ENCODE results near the gene SLC25A36. TPM values are rescaled to one million over a fixed set of nuclear protein-coding genes. Genes with fewer than 3 reads are reported as not detected.
A peak's percentile ranks its signal among the peaks of the same experiment; 100 is the strongest.
"Not testable (repeated sequence)": the region's sequence is repeated elsewhere in the genome, so short reads cannot be mapped to it uniquely, and the experiment has no call there.

Gene SLC25A36
- total RNA-seq, 1 donor from 2014 or later, result 203 TPM

GRCh38 chr3:140948460-140949249 is 7.0 kb downstream of the SLC25A36 start:
- Histone ChIP-seq H3F3A (ENCODE audit: low read depth) (peaks cover 34% of the 10 kb centered on the region), H3K79me2 (ENCODE audit: low read depth) (peaks cover 100% of the 10 kb centered on the region), H3K27ac (peak overlapping the region; percentile 9), H3K27me3 (no peaks in the 10 kb centered on the region), H4K20me1 (ENCODE audit: low read depth) (peaks cover 100% of the 10 kb centered on the region), H3K4me3 (no peak overlapping the region), H3K4me1 (peaks cover 39% of the 10 kb centered on the region), H3K36me3 (no peaks in the 10 kb centered on the region), H3K9me3 (ENCODE audit: low read depth) (no peaks in the 10 kb centered on the region), H3K4me2 (no peak overlapping the region), H2AFZ (replicated peaks) (no peak overlapping the region), H3K9ac (no peak overlapping the region)
- Mint-ChIP-seq H3K4me3 (no peak overlapping the region), H3K4me1 (peaks cover 30% of the 10 kb centered on the region), H3K27ac (no peak overlapping the region), H3K36me3 (peaks cover 16% of the 10 kb centered on the region), H3K9me3 (no peaks in the 10 kb centered on the region), H3K27me3 (ENCODE audit: insufficient read depth, low read depth) (no peaks in the 10 kb centered on the region)
- DNase-seq (ENCODE audit: low spot score), result no peak
- no peak for TF ChIP-seq EZH2phosphoT487 (IDR thresholded peaks at IDR 0.05)
- TF ChIP-seq, protein P1, sequence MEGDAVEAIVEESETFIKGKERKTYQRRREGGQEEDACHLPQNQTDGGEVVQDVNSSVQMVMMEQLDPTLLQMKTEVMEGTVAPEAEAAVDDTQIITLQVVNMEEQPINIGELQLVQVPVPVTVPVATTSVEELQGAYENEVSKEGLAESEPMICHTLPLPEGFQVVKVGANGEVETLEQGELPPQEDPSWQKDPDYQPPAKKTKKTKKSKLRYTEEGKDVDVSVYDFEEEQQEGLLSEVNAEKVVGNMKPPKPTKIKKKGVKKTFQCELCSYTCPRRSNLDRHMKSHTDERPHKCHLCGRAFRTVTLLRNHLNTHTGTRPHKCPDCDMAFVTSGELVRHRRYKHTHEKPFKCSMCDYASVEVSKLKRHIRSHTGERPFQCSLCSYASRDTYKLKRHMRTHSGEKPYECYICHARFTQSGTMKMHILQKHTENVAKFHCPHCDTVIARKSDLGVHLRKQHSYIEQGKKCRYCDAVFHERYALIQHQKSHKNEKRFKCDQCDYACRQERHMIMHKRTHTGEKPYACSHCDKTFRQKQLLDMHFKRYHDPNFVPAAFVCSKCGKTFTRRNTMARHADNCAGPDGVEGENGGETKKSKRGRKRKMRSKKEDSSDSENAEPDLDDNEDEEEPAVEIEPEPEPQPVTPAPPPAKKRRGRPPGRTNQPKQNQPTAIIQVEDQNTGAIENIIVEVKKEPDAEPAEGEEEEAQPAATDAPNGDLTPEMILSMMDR (IDR thresholded peaks at IDR 0.05), result no peak
- no peak for TF ChIP-seq EZH2 (IDR thresholded peaks at IDR 0.05)

DNA sequence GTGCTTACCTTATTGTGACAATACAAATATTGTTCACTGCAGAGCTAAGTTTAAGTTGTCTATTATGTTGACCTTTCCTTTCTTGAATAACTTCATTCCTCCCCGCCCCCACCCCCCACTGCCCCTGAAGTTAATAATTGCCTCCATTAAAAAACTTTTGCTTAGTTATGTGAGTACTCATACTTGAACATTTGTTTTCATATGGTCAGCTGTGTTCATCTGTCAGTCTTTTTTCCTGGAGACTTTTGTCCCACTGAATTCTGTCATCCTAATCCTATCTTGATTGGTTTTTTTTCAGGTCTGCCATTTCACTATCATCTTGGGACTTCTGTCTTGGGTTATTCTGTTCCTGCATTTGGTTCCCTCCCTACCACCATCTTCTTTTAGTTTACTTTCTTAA is 8.5 kb downstream of the SLC25A36 start:
- Mint-ChIP-seq H3K4me1 (peaks cover 21% of the 10 kb centered on the region), H3K4me3 (no peak overlapping the region), H3K27me3 (ENCODE audit: insufficient read depth, low read depth) (no peaks in the 10 kb centered on the region), H3K27ac (no peak overlapping the region), H3K36me3 (peaks cover 14% of the 10 kb centered on the region), H3K9me3 (no peaks in the 10 kb centered on the region)
- H3K27ac ChIP-seq, result peak overlapping the region; percentile 89
- H3K4me2 ChIP-seq, result peak overlapping the region; percentile 62
- no peak overlapping the region for H2AFZ ChIP-seq (replicated peaks)
- no peaks in the 10 kb centered on the region for H3K27me3 ChIP-seq
- DNase-seq (ENCODE audit: low spot score), result no peak
- H3K9me3 ChIP-seq (ENCODE audit: low read depth), result no peaks in the 10 kb centered on the region
- H4K20me1 ChIP-seq (ENCODE audit: low read depth), result peaks cover 100% of the 10 kb centered on the region
- TF ChIP-seq, protein P1 (IDR thresholded peaks at IDR 0.05), result no peak
- TF ChIP-seq EZH2 (IDR thresholded peaks at IDR 0.05) (no peak), EZH2phosphoT487 (IDR thresholded peaks at IDR 0.05) (no peak)
- peaks cover 100% of the 10 kb centered on the region for H3K79me2 ChIP-seq (ENCODE audit: low read depth)
- H3K4me3 ChIP-seq, result no peak overlapping the region
- H3F3A ChIP-seq (ENCODE audit: low read depth), result peaks cover 34% of the 10 kb centered on the region
- no peak overlapping the region for H3K9ac ChIP-seq
- H3K4me1 ChIP-seq, result peaks cover 35% of the 10 kb centered on the region
- H3K36me3 ChIP-seq, result no peaks in the 10 kb centered on the region

GRCh38 chr3:140950863-140951262 is 9.2 kb downstream of the SLC25A36 start:
- Histone ChIP-seq H3K4me2 (peak overlapping the region; percentile 62), H3K36me3 (no peaks in the 10 kb centered on the region)

GRCh38 chr3:140951750-140952149 is 10.1 kb downstream of the SLC25A36 start:
- H3K36me3 Mint-ChIP-seq; H3K4me3 ChIP-seq; H3K27ac Mint-ChIP-seq; H3K27me3 Mint-ChIP-seq (ENCODE audit: insufficient read depth, low read depth); H3K9me3 Mint-ChIP-seq; H3K36me3 ChIP-seq; H3K4me3 Mint-ChIP-seq; H3K4me2 ChIP-seq; H2AFZ ChIP-seq (replicated peaks); H3K9me3 ChIP-seq (ENCODE audit: low read depth); H3K27me3 ChIP-seq; DNase-seq (ENCODE audit: low spot score); H3K27ac ChIP-seq; H3K9ac ChIP-seq: not testable (repeated sequence)
- peaks cover 19% of the 10 kb centered on the region for H3K4me1 Mint-ChIP-seq
- Histone ChIP-seq H4K20me1 (ENCODE audit: low read depth) (peaks cover 100% of the 10 kb centered on the region), H3F3A (ENCODE audit: low read depth) (peaks cover 34% of the 10 kb centered on the region), H3K79me2 (ENCODE audit: low read depth) (peaks cover 100% of the 10 kb centered on the region), H3K4me1 (peaks cover 35% of the 10 kb centered on the region)

More at GRCh38 chr3:140950863-140951262, 9.2 kb downstream of the SLC25A36 start:
- DNase-seq (ENCODE audit: low spot score), result peak; percentile 34
- H3K27me3 Mint-ChIP-seq (ENCODE audit: insufficient read depth, low read depth), result no peaks in the 10 kb centered on the region
- H2AFZ ChIP-seq (replicated peaks), result no peak overlapping the region
- peaks cover 100% of the 10 kb centered on the region for H4K20me1 ChIP-seq (ENCODE audit: low read depth)
- TF ChIP-seq, protein P1 (IDR thresholded peaks at IDR 0.05), result no peak
- TF ChIP-seq EZH2 (IDR thresholded peaks at IDR 0.05), result no peak
- no peak for TF ChIP-seq EZH2phosphoT487 (IDR thresholded peaks at IDR 0.05)
- peak overlapping the region; percentile 89 for H3K27ac ChIP-seq
- H3K9ac ChIP-seq, result no peak overlapping the region
- peaks cover 13% of the 10 kb centered on the region for H3K36me3 Mint-ChIP-seq
- peaks cover 35% of the 10 kb centered on the region for H3K4me1 ChIP-seq
- H3F3A ChIP-seq (ENCODE audit: low read depth), result peaks cover 34% of the 10 kb centered on the region
- H3K9me3 ChIP-seq (ENCODE audit: low read depth), result no peaks in the 10 kb centered on the region
- H3K4me3 Mint-ChIP-seq, result no peak overlapping the region
- no peaks in the 10 kb centered on the region for H3K27me3 ChIP-seq
- H3K4me3 ChIP-seq, result no peak overlapping the region
- no peaks in the 10 kb centered on the region for H3K9me3 Mint-ChIP-seq
- peaks cover 19% of the 10 kb centered on the region for H3K4me1 Mint-ChIP-seq
- peak overlapping the region; percentile 23 for H3K27ac Mint-ChIP-seq
- peaks cover 100% of the 10 kb centered on the region for H3K79me2 ChIP-seq (ENCODE audit: low read depth)
